GM21447 (cell line): ENCODE results near the gene NF1.
"Not testable (repeated sequence)": the region's sequence is repeated elsewhere in the genome, so short reads cannot be mapped to it uniquely, and the experiment has no call there.

Source experiments
- ATAC-seq: cut with Tn5 transposase; IDR thresholded peaks from one replicate; pipeline ENCODE4 v1.9.1; 2021; ENCODE audit not compliant: unreplicated experiment

Gene NF1

GRCh38 chr17:31289790-31290189, 195.0 kb downstream of the NF1 start:
- ATAC-seq = no peak

GRCh38 chr17:31291820-31292219, 197.0 kb downstream of the NF1 start:
- ATAC-seq = no peak

- ATAC-seq = no peak
Measured at GRCh38 chr17:31293581-31293980, 198.8 kb downstream of the NF1 start.

GRCh38 chr17:31294231-31294630, 199.5 kb downstream of the NF1 start:
- no peak for ATAC-seq

GRCh38 chr17:31294820-31295488, 200.2 kb downstream of the NF1 start:
- no peak for ATAC-seq

- ATAC-seq = no peak
Measured at GRCh38 chr17:31295489-31295871, 200.7 kb downstream of the NF1 start.

GRCh38 chr17:31296142-31296541, 201.4 kb downstream of the NF1 start:
- no peak for ATAC-seq

GRCh38 chr17:31297090-31297489, 202.3 kb downstream of the NF1 start, which contains the start of gene OMG:
Gene OMG (minus strand): TSS chr17:31297239. CDS start chr17:31296331, 908 bp downstream.
- ATAC-seq = no peak

GRCh38 chr17:31299624-31300023, 204.8 kb downstream of the NF1 start:
- no peak for ATAC-seq

- no peak for ATAC-seq
Measured at GRCh38 chr17:31307640-31308039, 212.9 kb downstream of the NF1 start.

- ATAC-seq = no peak
Measured at GRCh38 chr17:31308372-31309334, 213.9 kb downstream of the NF1 start.

GRCh38 chr17:31309556-31309955, 214.8 kb downstream of the NF1 start:
- no peak for ATAC-seq

GRCh38 chr17:31310260-31310659, 215.5 kb downstream of the NF1 start:
- ATAC-seq = no peak

- ATAC-seq = no peak
Measured at GRCh38 chr17:31310886-31311285, 216.1 kb downstream of the NF1 start.

GRCh38 chr17:31311526-31311925, 216.7 kb downstream of the NF1 start:
- no peak for ATAC-seq

GRCh38 chr17:31312223-31312622, 217.4 kb downstream of the NF1 start:
- ATAC-seq = not testable (repeated sequence)

- no peak for ATAC-seq
Measured at GRCh38 chr17:31313982-31314781, 219.4 kb downstream of the NF1 start, which contains the start of gene EVI2B. Gene EVI2B (minus strand): TSS chr17:31314054. CDS start chr17:31305609, 8,445 bp downstream.

GRCh38 chr17:31314782-31315100, 220.0 kb downstream of the NF1 start:
- ATAC-seq = no peak

GRCh38 chr17:31318298-31318801, 223.6 kb downstream of the NF1 start:
- ATAC-seq = no peak

GRCh38 chr17:31318851-31319661, 224.3 kb downstream of the NF1 start:
- ATAC-seq = no peak
